Trophoblast cell (in vitro differentiated cells and primary cell): ENCODE measurements around the gene CXXC5.
"Not testable (repeated sequence)": the region's sequence is repeated elsewhere in the genome, so short reads cannot be mapped to it uniquely, and the experiment has no call there.

Experiments used
- DNase-seq, 2 donors: peaks; one replicate each; pipeline ENCODE4 v3.0.0-alpha.2; 2016
- H2AFZ ChIP-seq: 2 replicates; pipeline ENCODE4 v1.6.1; 2013; ENCODE audit warnings: low read length, moderate library complexity, mild to moderate bottlenecking; ENCODE audit not compliant: insufficient read depth, poor library complexity
- H2AK5ac ChIP-seq: 2 replicates; pipeline ENCODE4 v1.6.1; 2013; ENCODE audit warnings: mild to moderate bottlenecking, low read length
- H2BK120ac ChIP-seq: 2 replicates; pipeline ENCODE4 v1.6.1; 2013; ENCODE audit warnings: low read length, mild to moderate bottlenecking, moderate library complexity; ENCODE audit not compliant: insufficient read depth, poor library complexity
- H2BK12ac ChIP-seq: 2 replicates; pipeline ENCODE4 v1.6.1; 2013; ENCODE audit warnings: mild to moderate bottlenecking, low read length, moderate library complexity
- H2BK5ac ChIP-seq: 2 replicates; pipeline ENCODE4 v1.6.1; 2013; ENCODE audit warnings: low read length, low read depth, moderate library complexity, mild to moderate bottlenecking; ENCODE audit not compliant: poor library complexity
- H3K14ac ChIP-seq: 2 replicates; pipeline ENCODE4 v1.6.1; 2013; ENCODE audit warnings: mild to moderate bottlenecking, low read length
- H3K18ac ChIP-seq: 2 replicates; pipeline ENCODE4 v1.6.1; 2013; ENCODE audit warnings: mild to moderate bottlenecking, low read length
- H3K23ac ChIP-seq: 2 replicates; pipeline ENCODE4 v1.6.1; 2013; ENCODE audit warnings: low read length
- H3K27ac ChIP-seq: 2 replicates; pipeline ENCODE4 v1.5.1; 2013; ENCODE audit warnings: low read depth, mild to moderate bottlenecking, inconsistent platforms, low read length, moderate library complexity
- H3K27me3 ChIP-seq: 2 replicates; pipeline ENCODE4 v1.6.1; 2013; ENCODE audit warnings: inconsistent platforms, mild to moderate bottlenecking, low read length, moderate library complexity; ENCODE audit not compliant: insufficient read depth
- H3K36me3 ChIP-seq, 2 experiments: 1 replicate in 1 of 2; 2 replicates in 1 of 2; pipeline ENCODE4 v1.6.1; 2013; ENCODE audit warnings: low read length in 2 of 2, mild to moderate bottlenecking in 2 of 2, moderate library complexity in 1 of 2; ENCODE audit not compliant: insufficient read depth in 2 of 2, control insufficient read depth in 1 of 2
- H3K4ac ChIP-seq: 2 replicates; pipeline ENCODE4 v1.6.1; 2013; ENCODE audit warnings: low read depth, mild to moderate bottlenecking, low read length, moderate library complexity
- H3K4me1 ChIP-seq, 2 experiments: 1 replicate in 1 of 2; 2 replicates in 1 of 2; pipeline ENCODE4 v1.6.1; 2013; ENCODE audit warnings: low read length in 2 of 2, mild to moderate bottlenecking in 2 of 2, moderate library complexity in 1 of 2; ENCODE audit not compliant: insufficient read depth in 2 of 2, control insufficient read depth in 1 of 2
- H3K4me2 ChIP-seq: 2 replicates; pipeline ENCODE4 v1.6.1; 2013; ENCODE audit warnings: inconsistent platforms, mild to moderate bottlenecking, low read length, moderate library complexity
- H3K4me3 ChIP-seq: 2 replicates; pipeline ENCODE4 v1.5.1; 2013; ENCODE audit warnings: mild to moderate bottlenecking, low read depth, low read length, inconsistent platforms
- H3K79me1 ChIP-seq: one replicate; pipeline ENCODE4 v1.6.1; 2013; ENCODE audit warnings: low read length
- H3K79me2 ChIP-seq: 2 replicates; pipeline ENCODE4 v1.6.1; 2013; ENCODE audit warnings: low read length, mild to moderate bottlenecking; ENCODE audit not compliant: control insufficient read depth, insufficient read depth, poor library complexity
- H3K9ac ChIP-seq: 2 replicates; pipeline ENCODE4 v1.6.1; 2013; ENCODE audit warnings: mild to moderate bottlenecking, low read length
- H3K9me3 ChIP-seq: 2 replicates; pipeline ENCODE4 v1.6.1; 2013; ENCODE audit warnings: low read depth, mild to moderate bottlenecking, control low read depth, inconsistent platforms, low read length; ENCODE audit not compliant: insufficient read depth
- H4K12ac ChIP-seq: 2 replicates; pipeline ENCODE4 v1.6.1; 2013; ENCODE audit warnings: low read depth, mild to moderate bottlenecking, low read length, moderate library complexity
- H4K8ac ChIP-seq: 2 replicates; pipeline ENCODE4 v1.6.1; 2013; ENCODE audit warnings: low read depth, mild to moderate bottlenecking, low read length, moderate library complexity
- H4K91ac ChIP-seq: one replicate; pipeline ENCODE4 v1.6.1; 2013; ENCODE audit warnings: low read depth, mild to moderate bottlenecking, low read length, moderate library complexity
- WGBS: extraction: QIAGEN DNeasy Blood & Tissue Kit; methylation state at CpG from one replicate; pipeline ENCODE4 v1.1.7; 2013; ENCODE audit warnings: missing lambda C conversion rate; ENCODE audit not compliant: insufficient read length, insufficient coverage; ENCODE audit errors: extremely low coverage; 5-methylcytosine and 5-hydroxymethylcytosine counted together

The CXXC5 gene

DNA sequence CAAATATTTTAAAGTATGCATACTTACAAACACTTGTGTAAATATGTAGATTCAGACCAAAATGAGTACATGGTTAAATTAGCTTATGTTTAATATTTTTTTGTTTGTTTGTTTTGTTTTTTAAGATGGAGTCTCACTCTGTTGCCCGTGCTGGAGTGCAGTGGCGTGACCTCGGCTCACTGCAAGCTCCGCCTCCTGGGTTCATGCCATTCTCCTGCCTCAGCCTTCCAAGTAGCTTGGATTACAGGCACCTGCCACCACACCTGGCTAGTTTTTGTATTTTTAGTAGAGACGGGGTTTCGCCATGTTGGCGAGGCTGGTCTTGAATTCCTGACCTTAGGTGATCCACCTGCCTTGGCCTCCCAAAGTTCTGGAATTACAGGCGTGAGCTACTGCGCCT is 46.2 kb upstream of the CXXC5 start:
- not testable (repeated sequence) for H3K27me3 ChIP-seq, H4K91ac ChIP-seq, H3K79me1 ChIP-seq, H4K12ac ChIP-seq, H3K4me3 ChIP-seq, H3K4me1 ChIP-seq, H2BK120ac ChIP-seq, H2BK5ac ChIP-seq, H3K18ac ChIP-seq, H3K79me2 ChIP-seq, H3K14ac ChIP-seq, H3K9ac ChIP-seq, H2AFZ ChIP-seq, H3K4me2 ChIP-seq, H3K4ac ChIP-seq, H2AK5ac ChIP-seq, H3K27ac ChIP-seq, H3K9me3 ChIP-seq, H3K23ac ChIP-seq, H2BK12ac ChIP-seq, H4K8ac ChIP-seq
- peak in 1 of 2 donors; percentile 40 for DNase-seq
- no CpG with 5 or more reads among the region's 9 CpGs for WGBS
- H3K36me3 ChIP-seq, result peaks cover 17 to 26% of the 10 kb centered on the region in 2 experiments

DNA sequence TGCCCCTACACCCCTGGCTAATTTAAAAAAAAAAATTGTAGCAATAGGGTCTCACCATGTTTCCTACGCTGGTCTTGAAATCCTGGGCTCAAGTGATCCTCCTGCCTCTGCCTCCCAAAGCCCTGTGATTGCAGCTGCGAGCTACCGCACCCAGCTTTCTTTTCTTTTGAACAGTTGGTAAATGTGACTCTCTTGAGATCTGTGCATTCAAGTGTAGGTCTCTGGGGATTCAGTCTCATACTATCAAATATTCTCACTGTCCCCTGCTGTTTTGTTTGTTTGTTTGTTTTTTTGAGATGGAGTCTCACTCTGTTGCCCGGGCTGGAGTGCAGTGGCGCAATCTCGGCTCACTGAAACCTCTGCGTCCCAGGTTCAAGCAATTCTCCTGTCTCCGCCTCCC is 42.3 kb upstream of the CXXC5 start:
- no peak overlapping the region for H2BK120ac ChIP-seq
- H3K27me3 ChIP-seq, result no peaks in the 10 kb centered on the region
- H2BK5ac ChIP-seq, result no peak overlapping the region
- H3K14ac ChIP-seq, result no peak overlapping the region
- H4K12ac ChIP-seq, result no peak overlapping the region
- no peak for DNase-seq
- H3K79me2 ChIP-seq, result no peaks in the 10 kb centered on the region
- H3K79me1 ChIP-seq, result no peaks in the 10 kb centered on the region
- H2AK5ac ChIP-seq, result no peak overlapping the region
- no peak overlapping the region for H4K91ac ChIP-seq
- H3K18ac ChIP-seq, result no peak overlapping the region
- no peak overlapping the region for H3K23ac ChIP-seq
- H3K9ac ChIP-seq, result no peak overlapping the region
- H3K4me1 ChIP-seq, result no peaks in the 10 kb centered on the region
- no peak overlapping the region for H3K4me3 ChIP-seq
- H3K4me2 ChIP-seq, result no peak overlapping the region
- no peak overlapping the region for H3K27ac ChIP-seq
- H3K4ac ChIP-seq, result no peak overlapping the region
- H2AFZ ChIP-seq, result no peak overlapping the region
- no peak overlapping the region for H4K8ac ChIP-seq
- peaks cover 14 to 33% of the 10 kb centered on the region in 2 experiments for H3K36me3 ChIP-seq
- H3K9me3 ChIP-seq, result no peaks in the 10 kb centered on the region
- no CpG with 5 or more reads among the region's 8 CpGs for WGBS
- no peak overlapping the region for H2BK12ac ChIP-seq

DNA sequence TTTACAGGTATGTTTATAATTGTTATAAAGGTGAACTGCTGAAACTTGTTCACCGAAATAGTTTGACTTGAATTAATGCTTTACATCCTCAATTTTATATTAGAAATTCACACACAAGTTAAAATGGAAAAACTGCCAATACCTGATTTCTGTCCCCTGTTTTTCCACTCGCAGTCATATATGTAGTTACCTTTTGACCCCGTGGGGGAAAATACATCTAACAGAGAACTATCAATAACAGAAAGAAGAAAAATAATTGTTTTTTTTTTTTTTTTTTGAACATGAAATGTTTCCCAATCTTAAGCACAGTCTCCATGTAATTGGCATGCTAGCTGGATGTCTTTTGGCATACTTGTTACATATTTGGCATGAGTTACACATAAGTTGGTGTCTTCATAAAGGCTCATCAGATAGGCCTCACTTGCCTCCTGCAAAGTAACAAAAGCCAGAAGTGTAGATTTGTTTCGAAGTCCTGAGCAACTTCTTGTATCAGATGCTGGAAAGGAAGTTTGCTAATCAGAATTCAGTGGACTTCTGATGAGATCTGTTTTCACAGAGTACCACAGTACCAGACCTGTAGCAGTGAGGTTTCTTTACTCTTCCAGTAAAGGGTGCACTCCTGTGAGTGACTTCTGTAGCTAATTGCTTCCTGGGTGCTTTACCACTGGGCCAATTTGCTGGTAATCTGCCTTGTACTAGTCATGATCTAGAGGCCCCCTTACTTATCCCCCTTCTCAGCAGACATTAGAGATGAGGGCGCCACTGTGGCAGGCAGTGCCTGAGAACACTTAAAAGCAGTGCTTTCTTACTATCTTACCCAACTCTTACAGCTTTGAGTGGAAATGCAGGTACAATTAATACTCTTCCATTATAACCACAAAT is 36.2 kb upstream of the CXXC5 start:
- no peak overlapping the region for H2AK5ac ChIP-seq
- H3K9me3 ChIP-seq, result no peaks in the 10 kb centered on the region

DNA sequence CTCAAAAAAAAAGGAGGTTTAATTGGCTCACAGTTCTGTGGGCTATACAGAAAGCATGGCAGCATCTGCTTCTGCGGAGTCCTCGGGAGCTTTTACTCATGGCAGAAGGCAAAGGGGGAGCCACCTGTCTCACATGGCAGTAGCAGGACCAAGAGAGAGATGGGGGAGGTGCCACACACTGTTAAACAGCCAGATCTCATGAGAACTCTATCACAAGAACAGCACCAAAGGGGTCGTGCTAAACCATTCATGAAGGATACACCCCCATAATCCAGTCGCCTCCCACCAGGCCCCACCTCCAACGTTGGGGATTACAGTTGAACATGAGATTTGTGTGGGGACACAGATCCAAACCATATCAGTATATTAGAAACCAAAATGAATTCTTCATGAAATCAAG is 28.3 kb upstream of the CXXC5 start:
- Histone ChIP-seq H4K8ac (no peak overlapping the region), H3K9me3 (no peaks in the 10 kb centered on the region), H2BK120ac (no peak overlapping the region), H3K4me2 (no peak overlapping the region), H3K79me2 (no peaks in the 10 kb centered on the region), H3K14ac (no peak overlapping the region), H2AFZ (no peak overlapping the region), H3K27ac (no peak overlapping the region), H3K9ac (no peak overlapping the region), H4K12ac (no peak overlapping the region), H2AK5ac (no peak overlapping the region), H3K4me3 (no peak overlapping the region), H3K4ac (no peak overlapping the region), H2BK12ac (no peak overlapping the region), H3K36me3 (peaks cover 26 to 30% of the 10 kb centered on the region in 2 experiments), H2BK5ac (no peak overlapping the region), H4K91ac (no peak overlapping the region), H3K18ac (no peak overlapping the region), H3K27me3 (no peaks in the 10 kb centered on the region), H3K23ac (no peak overlapping the region), H3K4me1 (no peaks in the 10 kb centered on the region), H3K79me1 (no peaks in the 10 kb centered on the region)
- DNase-seq, result no peak
- no CpG with 5 or more reads among the region's 5 CpGs for WGBS

More for the DNA sequence above, 36.2 kb upstream of the CXXC5 start:
- H3K23ac ChIP-seq, result no peak overlapping the region
- H4K12ac ChIP-seq, result no peak overlapping the region
- no peak overlapping the region for H2BK120ac ChIP-seq
- no peak overlapping the region for H2AFZ ChIP-seq
- no peak overlapping the region for H3K14ac ChIP-seq
- no peak overlapping the region for H4K8ac ChIP-seq
- peak in 1 of 2 donors; percentile 46 for DNase-seq
- no peak overlapping the region for H3K18ac ChIP-seq
- H3K4me3 ChIP-seq, result no peak overlapping the region
- no CpG with 5 or more reads among the region's 5 CpGs for WGBS
- H2BK5ac ChIP-seq, result no peak overlapping the region
- no peaks in the 10 kb centered on the region for H3K79me2 ChIP-seq
- no peaks in the 10 kb centered on the region for H3K79me1 ChIP-seq
- no peaks in the 10 kb centered on the region for H3K27me3 ChIP-seq
- no peaks in the 10 kb centered on the region for H3K4me1 ChIP-seq
- no peak overlapping the region for H3K9ac ChIP-seq
- H2BK12ac ChIP-seq, result no peak overlapping the region
- no peak overlapping the region for H3K4me2 ChIP-seq
- peaks cover 3 to 14% of the 10 kb centered on the region in 2 experiments for H3K36me3 ChIP-seq
- no peak overlapping the region for H3K27ac ChIP-seq
- H4K91ac ChIP-seq, result no peak overlapping the region
- H3K4ac ChIP-seq, result no peak overlapping the region
